ENCODE measurements around the gene SCRT2.

The SCRT2 gene

GRCh38 chr20:707451-708110, 32.0 kb upstream of the SCRT2 start:
- Histone ChIP-seq H3K4me1 (ENCODE audit: insufficient read depth, poor library complexity, severe bottlenecking) (no peaks in the 10 kb centered on the region), H3K27me3 (ENCODE audit: insufficient read depth, poor library complexity, severe bottlenecking) (peaks cover 13% of the 10 kb centered on the region), H3K27ac (ENCODE audit: poor library complexity, severe bottlenecking) (no peak overlapping the region), H3K4me3 (ENCODE audit: severe bottlenecking) (no peak overlapping the region), H3K9me3 (ENCODE audit: severe bottlenecking) (peaks cover 2% of the 10 kb centered on the region), H3K36me3 (ENCODE audit: low read depth) (no peaks in the 10 kb centered on the region)
- no peak for DNase-seq (ENCODE audit: low spot score)
- TF ChIP-seq, protein P1, sequence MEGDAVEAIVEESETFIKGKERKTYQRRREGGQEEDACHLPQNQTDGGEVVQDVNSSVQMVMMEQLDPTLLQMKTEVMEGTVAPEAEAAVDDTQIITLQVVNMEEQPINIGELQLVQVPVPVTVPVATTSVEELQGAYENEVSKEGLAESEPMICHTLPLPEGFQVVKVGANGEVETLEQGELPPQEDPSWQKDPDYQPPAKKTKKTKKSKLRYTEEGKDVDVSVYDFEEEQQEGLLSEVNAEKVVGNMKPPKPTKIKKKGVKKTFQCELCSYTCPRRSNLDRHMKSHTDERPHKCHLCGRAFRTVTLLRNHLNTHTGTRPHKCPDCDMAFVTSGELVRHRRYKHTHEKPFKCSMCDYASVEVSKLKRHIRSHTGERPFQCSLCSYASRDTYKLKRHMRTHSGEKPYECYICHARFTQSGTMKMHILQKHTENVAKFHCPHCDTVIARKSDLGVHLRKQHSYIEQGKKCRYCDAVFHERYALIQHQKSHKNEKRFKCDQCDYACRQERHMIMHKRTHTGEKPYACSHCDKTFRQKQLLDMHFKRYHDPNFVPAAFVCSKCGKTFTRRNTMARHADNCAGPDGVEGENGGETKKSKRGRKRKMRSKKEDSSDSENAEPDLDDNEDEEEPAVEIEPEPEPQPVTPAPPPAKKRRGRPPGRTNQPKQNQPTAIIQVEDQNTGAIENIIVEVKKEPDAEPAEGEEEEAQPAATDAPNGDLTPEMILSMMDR (IDR thresholded peaks at IDR 0.05; ENCODE audit: poor library complexity, severe bottlenecking) = no peak
- no peak for ATAC-seq (ENCODE audit: low read depth)

GRCh38 chr20:706366-706885, 30.8 kb upstream of the SCRT2 start:
- no peak for ATAC-seq (ENCODE audit: low read depth)
- DNase-seq (ENCODE audit: low spot score) = no peak
- peaks cover 2% of the 10 kb centered on the region for H3K9me3 ChIP-seq (ENCODE audit: severe bottlenecking)
- no peaks in the 10 kb centered on the region for H3K4me1 ChIP-seq (ENCODE audit: insufficient read depth, poor library complexity, severe bottlenecking)
- no peaks in the 10 kb centered on the region for H3K36me3 ChIP-seq (ENCODE audit: low read depth)
- TF ChIP-seq, protein P1 (IDR thresholded peaks at IDR 0.05; ENCODE audit: poor library complexity, severe bottlenecking) = no peak
- H3K4me3 ChIP-seq (ENCODE audit: severe bottlenecking) = no peak overlapping the region
- H3K27ac ChIP-seq (ENCODE audit: poor library complexity, severe bottlenecking) = no peak overlapping the region
- H3K27me3 ChIP-seq (ENCODE audit: insufficient read depth, poor library complexity, severe bottlenecking) = peaks cover 13% of the 10 kb centered on the region

DNA sequence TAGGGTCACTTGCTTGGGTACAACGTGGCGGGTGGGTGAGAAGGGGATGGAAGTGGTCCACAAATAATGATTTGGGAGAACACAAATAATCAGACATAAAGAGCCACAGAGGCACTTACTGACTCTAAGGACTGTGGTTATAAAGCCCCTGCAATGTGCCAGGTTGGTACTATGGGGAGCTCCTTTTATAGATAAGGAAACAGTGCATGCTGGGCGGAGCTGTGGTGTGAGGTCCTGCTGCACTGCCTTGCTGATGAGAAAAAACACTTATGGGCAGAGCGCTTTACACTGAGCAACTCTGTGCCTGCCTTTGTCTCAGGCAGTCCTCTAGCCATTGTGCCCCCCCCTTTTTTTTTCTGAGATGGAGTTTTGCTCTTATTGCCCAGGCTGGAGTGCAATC, 29.1 kb upstream of the SCRT2 start:
- H3K4me1 ChIP-seq (ENCODE audit: insufficient read depth, poor library complexity, severe bottlenecking) = no peaks in the 10 kb centered on the region
- ATAC-seq (ENCODE audit: low read depth) = no peak
- no peak overlapping the region for H3K27ac ChIP-seq (ENCODE audit: poor library complexity, severe bottlenecking)
- peaks cover 7% of the 10 kb centered on the region for H3K27me3 ChIP-seq (ENCODE audit: insufficient read depth, poor library complexity, severe bottlenecking)
- DNase-seq (ENCODE audit: low spot score) = no peak
- no peaks in the 10 kb centered on the region for H3K36me3 ChIP-seq (ENCODE audit: low read depth)
- peaks cover 2% of the 10 kb centered on the region for H3K9me3 ChIP-seq (ENCODE audit: severe bottlenecking)
- no peak overlapping the region for H3K4me3 ChIP-seq (ENCODE audit: severe bottlenecking)
- TF ChIP-seq, protein P1 (IDR thresholded peaks at IDR 0.05; ENCODE audit: poor library complexity, severe bottlenecking) = no peak

DNA sequence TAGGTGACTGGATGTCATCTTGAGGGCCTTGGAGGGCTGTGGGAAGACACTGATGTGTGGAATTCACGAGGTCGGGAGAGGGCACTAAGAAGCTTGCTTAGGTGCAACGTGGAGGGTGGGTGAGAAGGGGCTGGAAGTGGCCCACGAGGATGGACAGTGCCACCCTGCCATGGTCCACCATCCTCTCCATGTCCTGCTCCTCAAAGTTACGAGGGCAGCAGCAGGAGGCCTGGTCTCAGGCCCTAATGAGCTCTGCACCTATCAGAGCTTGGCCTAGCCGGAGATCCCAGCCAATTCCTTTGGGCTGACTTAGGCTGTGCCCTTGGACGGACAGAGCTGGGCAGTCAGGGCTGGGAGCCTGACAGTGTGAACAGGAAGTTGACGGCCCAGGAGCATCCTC, 27.8 kb upstream of the SCRT2 start:
- no peak overlapping the region for H3K27ac ChIP-seq (ENCODE audit: poor library complexity, severe bottlenecking)
- ATAC-seq (ENCODE audit: low read depth) (no peak), DNase-seq (ENCODE audit: low spot score) (no peak)
- no peaks in the 10 kb centered on the region for H3K4me1 ChIP-seq (ENCODE audit: insufficient read depth, poor library complexity, severe bottlenecking)
- TF ChIP-seq, protein P1 (IDR thresholded peaks at IDR 0.05; ENCODE audit: poor library complexity, severe bottlenecking) = no peak
- no peaks in the 10 kb centered on the region for H3K9me3 ChIP-seq (ENCODE audit: severe bottlenecking)
- no peak overlapping the region for H3K4me3 ChIP-seq (ENCODE audit: severe bottlenecking)
- H3K36me3 ChIP-seq (ENCODE audit: low read depth) = no peaks in the 10 kb centered on the region
- no peaks in the 10 kb centered on the region for H3K27me3 ChIP-seq (ENCODE audit: insufficient read depth, poor library complexity, severe bottlenecking)

DNA sequence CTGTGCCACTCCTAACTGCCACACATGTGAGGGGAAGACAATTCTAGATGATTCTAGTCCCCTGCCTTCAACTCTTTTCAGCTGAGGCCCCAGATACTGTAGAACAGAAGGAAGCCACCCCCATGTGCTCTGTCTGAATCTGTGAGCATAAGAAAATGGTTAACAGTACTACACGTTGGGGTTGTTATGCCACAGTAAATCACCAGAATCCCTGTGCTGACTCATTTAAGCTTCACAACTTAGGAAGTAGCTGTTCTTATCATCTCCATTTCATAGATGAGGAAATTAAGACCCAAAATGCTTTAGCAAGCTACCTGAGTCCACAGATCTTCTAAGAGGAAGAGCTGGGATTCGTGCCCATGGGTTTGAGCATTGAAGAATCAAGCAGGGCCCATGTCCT, 27.4 kb upstream of the SCRT2 start:
- peaks cover 2% of the 10 kb centered on the region for H3K27me3 ChIP-seq (ENCODE audit: insufficient read depth, poor library complexity, severe bottlenecking)
- H3K4me3 ChIP-seq (ENCODE audit: severe bottlenecking) = no peak overlapping the region
- TF ChIP-seq, protein P1 (IDR thresholded peaks at IDR 0.05; ENCODE audit: poor library complexity, severe bottlenecking) = no peak
- H3K4me1 ChIP-seq (ENCODE audit: insufficient read depth, poor library complexity, severe bottlenecking) = no peaks in the 10 kb centered on the region
- H3K36me3 ChIP-seq (ENCODE audit: low read depth) = no peaks in the 10 kb centered on the region
- no peaks in the 10 kb centered on the region for H3K9me3 ChIP-seq (ENCODE audit: severe bottlenecking)
- no peak for ATAC-seq (ENCODE audit: low read depth)
- DNase-seq (ENCODE audit: low spot score) = no peak
- no peak overlapping the region for H3K27ac ChIP-seq (ENCODE audit: poor library complexity, severe bottlenecking)
